Cardiac muscle cell (in vitro differentiated cells and primary cell): Measurements from ENCODE around the gene EDC3. TPM values are rescaled to one million over a fixed set of nuclear protein-coding genes. Genes with fewer than 3 reads are reported as not detected.
A peak's percentile ranks its signal among the peaks of the same experiment; 100 is the strongest.
"Not testable (repeated sequence)": the region's sequence is repeated elsewhere in the genome, so short reads cannot be mapped to it uniquely, and the experiment has no call there.

Source experiments
- DNase-seq, 2 donors: peaks; one replicate each; pipeline versions ENCODE4 v3.0.0 to v3.0.0-alpha.2; 2010 to 2017; ENCODE audit warnings: low read depth in 1 of 2, low spot score in 1 of 2
- H3K27ac ChIP-seq: fragments of 200-600 bp; sonication (generic); 2 replicates; pipeline ENCODE4 v1.5.1; 2016
- H3K27me3 ChIP-seq: fragments of 200-600 bp; sonication (generic); 2 replicates; pipeline ENCODE4 v1.6.0; 2016; ENCODE audit warnings: control low read depth
- H3K36me3 ChIP-seq: fragments of 200-600 bp; sonication (generic); 2 replicates; pipeline ENCODE4 v1.5.1; 2016; ENCODE audit warnings: control low read depth
- H3K4me1 ChIP-seq: fragments of 200-600 bp; sonication (generic); 2 replicates; pipeline ENCODE4 v1.8.1; 2017; ENCODE audit warnings: low read depth, mild to moderate bottlenecking, mixed run types
- H3K4me3 ChIP-seq: fragments of 200-600 bp; sonication (generic); 2 replicates; pipeline ENCODE4 v1.5.1; 2016; ENCODE audit warnings: mild to moderate bottlenecking
- H3K9me3 ChIP-seq: fragments of 200-600 bp; sonication (generic); 2 replicates; pipeline ENCODE4 v1.5.1; 2017; ENCODE audit warnings: low read depth, mild to moderate bottlenecking, control low read depth
- polyA plus RNA-seq: library from polyadenylated mRNA; unstranded; fragments of >200 nt; fragmentation: Nextera tagmentation; extraction: Ambion mirVana; gene quantifications from 2 replicates; pipeline ENCODE4 v1.2.1, GENCODE V29; 2016
- total RNA-seq: library from RNA; depleted of rRNA; stranded (reverse); fragments of >200 nt; gene quantifications from 2 replicates; pipeline ENCODE4 v1.2.3, GENCODE V29; 2016
- TF ChIP-seq, protein P1 (sequence below): IDR thresholded peaks from 2 replicates; pipeline ENCODE4 v1.5.1; 2012; ENCODE audit warnings: low read depth, mild to moderate bottlenecking, low read length

EDC3 gene
- total and polyA plus RNA-seq, 2 experiments from 2014 or later, result 17.6 to 25.2 TPM

DNA sequence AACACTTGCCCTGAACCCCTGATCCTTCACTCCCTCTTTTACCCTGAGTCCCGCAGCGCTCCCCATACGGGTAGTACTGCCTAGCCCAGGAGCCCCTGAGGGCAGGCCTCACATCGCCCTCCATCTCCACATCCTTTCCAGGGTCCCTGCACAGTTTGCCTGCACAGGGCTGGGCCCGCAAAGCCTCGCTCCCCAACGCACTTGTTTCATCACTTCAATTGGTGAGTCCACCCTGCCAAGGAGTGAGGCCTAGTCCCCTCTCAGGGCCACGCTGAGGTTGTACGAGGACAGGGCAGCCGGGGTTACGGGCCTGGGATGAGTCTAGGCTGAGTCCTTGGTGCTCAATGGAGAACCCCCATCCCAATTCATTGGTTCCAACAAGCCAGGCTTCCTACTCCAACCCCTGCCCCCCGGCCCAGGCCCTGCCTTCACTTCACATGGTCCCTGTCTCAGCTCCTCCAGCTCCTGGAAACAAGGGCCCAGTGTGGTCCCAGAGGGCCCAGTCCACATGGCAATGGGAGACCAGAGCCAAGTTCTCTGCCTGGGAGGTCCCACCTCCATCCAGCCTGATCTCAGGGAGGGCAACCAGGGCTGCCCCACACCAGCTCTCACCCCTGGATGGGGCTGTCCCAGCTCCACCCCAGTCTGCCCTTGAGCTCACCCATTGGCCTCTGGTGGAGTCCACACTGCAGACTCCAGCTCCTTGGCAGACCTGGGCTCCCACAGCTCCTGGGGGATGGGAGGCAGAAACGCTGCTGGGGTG lies 92.6 kb downstream of the EDC3 start:
- Histone ChIP-seq H3K9me3 (no peaks in the 10 kb centered on the region), H3K27me3 (no peaks in the 10 kb centered on the region), H3K36me3 (no peaks in the 10 kb centered on the region), H3K4me1 (peaks cover 10% of the 10 kb centered on the region), H3K27ac (no peak overlapping the region), H3K4me3 (no peak overlapping the region)
- TF ChIP-seq, protein P1, sequence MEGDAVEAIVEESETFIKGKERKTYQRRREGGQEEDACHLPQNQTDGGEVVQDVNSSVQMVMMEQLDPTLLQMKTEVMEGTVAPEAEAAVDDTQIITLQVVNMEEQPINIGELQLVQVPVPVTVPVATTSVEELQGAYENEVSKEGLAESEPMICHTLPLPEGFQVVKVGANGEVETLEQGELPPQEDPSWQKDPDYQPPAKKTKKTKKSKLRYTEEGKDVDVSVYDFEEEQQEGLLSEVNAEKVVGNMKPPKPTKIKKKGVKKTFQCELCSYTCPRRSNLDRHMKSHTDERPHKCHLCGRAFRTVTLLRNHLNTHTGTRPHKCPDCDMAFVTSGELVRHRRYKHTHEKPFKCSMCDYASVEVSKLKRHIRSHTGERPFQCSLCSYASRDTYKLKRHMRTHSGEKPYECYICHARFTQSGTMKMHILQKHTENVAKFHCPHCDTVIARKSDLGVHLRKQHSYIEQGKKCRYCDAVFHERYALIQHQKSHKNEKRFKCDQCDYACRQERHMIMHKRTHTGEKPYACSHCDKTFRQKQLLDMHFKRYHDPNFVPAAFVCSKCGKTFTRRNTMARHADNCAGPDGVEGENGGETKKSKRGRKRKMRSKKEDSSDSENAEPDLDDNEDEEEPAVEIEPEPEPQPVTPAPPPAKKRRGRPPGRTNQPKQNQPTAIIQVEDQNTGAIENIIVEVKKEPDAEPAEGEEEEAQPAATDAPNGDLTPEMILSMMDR, result no peak
- no peak for DNase-seq

DNA sequence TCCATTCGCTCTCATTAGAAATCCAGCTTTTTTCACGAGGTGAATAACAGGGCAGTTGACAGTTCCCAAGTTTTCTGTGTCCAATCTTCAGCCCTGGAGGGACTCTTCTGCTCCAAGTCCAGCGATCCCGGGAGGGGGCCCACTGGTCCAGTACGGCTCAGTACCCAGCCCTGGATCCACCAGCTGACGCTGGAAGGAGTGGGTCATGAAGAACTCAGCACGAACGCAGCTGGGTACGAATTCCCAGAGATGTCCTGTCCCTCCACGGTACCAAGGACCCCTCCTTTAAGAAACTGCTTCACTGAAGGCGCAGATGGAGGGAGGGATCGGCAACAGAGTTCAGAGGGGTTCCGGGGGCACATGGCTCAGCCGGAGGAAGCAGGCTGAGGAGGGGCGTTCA lies 96.7 kb downstream of the EDC3 start:
- Histone ChIP-seq H3K4me1 (peaks cover 15% of the 10 kb centered on the region), H3K36me3 (peaks cover 8% of the 10 kb centered on the region), H3K4me3 (no peak overlapping the region)

DNA sequence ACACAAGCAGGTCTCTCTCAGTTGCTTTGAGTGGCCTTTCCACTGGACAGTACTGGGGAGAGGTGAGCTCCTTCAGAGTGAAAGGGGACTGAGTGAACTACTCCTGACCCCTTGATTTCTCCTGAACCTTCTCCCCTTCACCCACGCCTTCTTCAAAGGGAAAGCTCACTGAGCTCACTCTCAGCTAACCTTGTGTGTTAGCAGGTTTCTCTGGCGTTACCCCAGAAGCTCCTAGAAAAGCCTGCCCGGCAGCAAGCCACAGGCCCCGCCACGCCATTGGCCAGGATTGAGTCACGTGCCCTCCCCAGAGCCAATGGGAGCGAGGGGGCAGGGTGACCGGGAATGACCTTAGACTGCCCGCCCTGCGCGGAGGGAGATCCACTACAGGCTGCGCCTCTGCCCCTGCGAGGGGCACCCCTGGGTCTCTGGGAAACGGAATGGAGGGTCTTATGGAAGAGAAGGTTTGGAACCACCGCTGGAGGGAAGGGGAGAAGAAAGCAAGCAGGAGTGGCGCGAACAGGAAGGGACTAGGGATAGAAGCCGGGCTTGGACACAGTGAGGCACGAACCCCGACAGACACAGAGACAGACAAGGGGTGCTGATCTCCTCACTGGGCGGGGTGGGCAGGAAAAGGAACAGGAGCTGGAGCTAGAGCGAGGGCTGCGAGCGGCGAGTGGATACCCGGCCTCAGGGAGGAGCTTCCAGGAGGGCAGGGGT lies 97.5 kb downstream of the EDC3 start:
- peak; percentile 90 to 96 for DNase-seq
- no peaks in the 10 kb centered on the region for H3K9me3 ChIP-seq
- peak overlapping the region; percentile 91 for H3K27ac ChIP-seq
- H3K36me3 ChIP-seq, result peaks cover 8% of the 10 kb centered on the region
- peaks cover 21% of the 10 kb centered on the region for H3K4me1 ChIP-seq
- TF ChIP-seq, protein P1, result no peak
- peak overlapping the region; percentile 16 for H3K4me3 ChIP-seq
- no peaks in the 10 kb centered on the region for H3K27me3 ChIP-seq

More for the DNA sequence above, 96.7 kb downstream of the EDC3 start:
- peak overlapping the region; percentile 50 for H3K27ac ChIP-seq
- no peaks in the 10 kb centered on the region for H3K9me3 ChIP-seq
- TF ChIP-seq, protein P1, result no peak
- DNase-seq, result no peak
- H3K27me3 ChIP-seq, result no peaks in the 10 kb centered on the region

DNA sequence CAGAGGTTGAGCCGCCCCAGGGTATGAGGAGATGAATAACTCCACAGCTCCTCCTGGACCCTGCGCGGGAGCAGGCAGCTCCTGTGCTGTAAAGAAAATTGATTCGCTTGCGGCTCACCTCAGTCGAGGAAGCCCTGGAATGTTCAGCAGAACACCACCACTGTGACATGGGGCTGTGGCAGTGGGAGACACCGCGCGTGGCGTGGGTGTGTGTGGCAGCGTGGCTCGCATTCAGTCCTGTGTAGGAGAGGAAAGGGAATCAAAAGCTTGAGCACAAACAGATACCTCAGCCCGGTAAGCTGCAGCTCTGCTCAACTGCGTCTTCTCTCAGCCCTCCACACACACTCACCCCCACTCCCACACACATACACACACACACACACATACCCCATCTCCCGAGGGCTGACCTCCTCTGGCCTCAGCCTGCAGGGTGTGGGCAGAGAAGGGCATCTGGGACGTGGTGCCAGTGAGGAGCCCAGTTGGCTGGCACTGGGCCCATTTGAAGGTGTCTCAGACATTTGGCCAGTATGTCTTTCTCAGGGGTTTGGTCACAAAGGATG lies 98.6 kb downstream of the EDC3 start:
- peaks cover 31% of the 10 kb centered on the region for H3K4me1 ChIP-seq
- not testable (repeated sequence) for H3K4me3 ChIP-seq, H3K27me3 ChIP-seq, DNase-seq, H3K27ac ChIP-seq, H3K9me3 ChIP-seq
- H3K36me3 ChIP-seq, result peaks cover 10% of the 10 kb centered on the region

DNA sequence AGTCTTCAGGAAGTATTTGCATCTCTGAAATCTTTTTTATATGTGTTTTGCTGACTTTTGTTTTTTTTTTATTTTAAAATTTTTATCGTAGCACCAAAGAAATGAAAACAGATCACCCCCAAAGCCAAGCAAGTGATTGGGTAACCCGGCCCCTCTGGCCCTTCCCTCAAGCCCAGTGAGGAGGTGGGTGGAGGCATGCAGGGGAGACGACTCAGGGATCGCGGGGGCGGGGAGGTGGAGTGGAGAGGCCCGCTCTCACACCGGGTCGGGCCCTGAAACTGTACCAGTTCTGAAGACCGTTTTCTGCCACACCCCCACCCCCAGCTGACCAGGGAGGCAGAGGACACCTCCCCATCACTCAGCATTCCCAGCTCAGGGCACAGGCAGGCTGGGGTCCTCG lies 99.1 kb downstream of the EDC3 start:
- peaks cover 33% of the 10 kb centered on the region for H3K4me1 ChIP-seq
- not testable (repeated sequence) for DNase-seq, H3K4me3 ChIP-seq, H3K27me3 ChIP-seq, H3K27ac ChIP-seq, H3K9me3 ChIP-seq
- peaks cover 15% of the 10 kb centered on the region for H3K36me3 ChIP-seq

DNA sequence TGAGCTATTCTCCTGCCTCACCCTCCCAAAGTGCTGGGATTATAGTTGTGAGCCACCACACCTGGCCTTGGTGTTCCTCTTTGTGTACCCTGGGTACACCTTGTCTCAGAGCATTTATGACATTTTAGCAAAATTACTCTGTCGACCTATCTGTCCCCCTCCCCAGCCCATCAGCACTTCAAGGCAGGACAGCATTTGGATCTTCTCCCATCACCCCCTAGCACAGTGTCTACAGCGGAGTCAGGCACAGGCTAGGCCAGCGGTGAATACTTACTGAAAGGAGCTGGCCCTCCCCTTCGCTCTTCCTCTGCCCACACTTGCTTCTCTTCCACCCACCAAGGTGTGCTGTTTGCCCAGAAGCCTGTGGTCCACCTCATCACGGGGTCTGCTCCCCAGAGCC lies 100.6 kb downstream of the EDC3 start:
- no peaks in the 10 kb centered on the region for H3K27me3 ChIP-seq
- H3K36me3 ChIP-seq, result peaks cover 20% of the 10 kb centered on the region
- no peak overlapping the region for H3K4me3 ChIP-seq
- DNase-seq, result no peak
- H3K9me3 ChIP-seq, result no peaks in the 10 kb centered on the region
- H3K4me1 ChIP-seq, result peaks cover 33% of the 10 kb centered on the region
- H3K27ac ChIP-seq, result no peak overlapping the region
- TF ChIP-seq, protein P1, result no peak
